Measurements from ENCODE around the gene MLLT1.

DNA sequence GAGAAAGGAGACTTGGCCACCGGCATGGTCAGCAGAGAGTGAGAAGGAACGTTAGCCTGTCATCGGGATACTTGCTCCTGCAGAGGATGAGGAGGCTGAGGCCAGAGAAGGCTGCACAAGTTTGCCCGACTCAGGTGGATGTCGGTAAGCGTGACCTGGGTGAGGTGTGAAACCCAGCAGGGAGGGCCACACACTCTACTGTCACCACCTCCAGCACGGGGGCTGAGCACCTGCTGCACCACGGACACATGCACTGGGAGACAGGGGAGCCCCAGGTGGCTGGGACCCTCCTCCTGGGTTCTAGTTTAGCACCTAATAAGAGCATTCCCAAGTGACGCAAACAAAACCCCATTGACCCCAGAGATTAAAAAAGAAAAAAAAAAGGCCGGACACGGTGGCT lies 17.3 kb downstream of the MLLT1 start:
- TF ChIP-seq, protein P1, sequence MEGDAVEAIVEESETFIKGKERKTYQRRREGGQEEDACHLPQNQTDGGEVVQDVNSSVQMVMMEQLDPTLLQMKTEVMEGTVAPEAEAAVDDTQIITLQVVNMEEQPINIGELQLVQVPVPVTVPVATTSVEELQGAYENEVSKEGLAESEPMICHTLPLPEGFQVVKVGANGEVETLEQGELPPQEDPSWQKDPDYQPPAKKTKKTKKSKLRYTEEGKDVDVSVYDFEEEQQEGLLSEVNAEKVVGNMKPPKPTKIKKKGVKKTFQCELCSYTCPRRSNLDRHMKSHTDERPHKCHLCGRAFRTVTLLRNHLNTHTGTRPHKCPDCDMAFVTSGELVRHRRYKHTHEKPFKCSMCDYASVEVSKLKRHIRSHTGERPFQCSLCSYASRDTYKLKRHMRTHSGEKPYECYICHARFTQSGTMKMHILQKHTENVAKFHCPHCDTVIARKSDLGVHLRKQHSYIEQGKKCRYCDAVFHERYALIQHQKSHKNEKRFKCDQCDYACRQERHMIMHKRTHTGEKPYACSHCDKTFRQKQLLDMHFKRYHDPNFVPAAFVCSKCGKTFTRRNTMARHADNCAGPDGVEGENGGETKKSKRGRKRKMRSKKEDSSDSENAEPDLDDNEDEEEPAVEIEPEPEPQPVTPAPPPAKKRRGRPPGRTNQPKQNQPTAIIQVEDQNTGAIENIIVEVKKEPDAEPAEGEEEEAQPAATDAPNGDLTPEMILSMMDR (conservative IDR thresholded peaks at IDR 0.05) = no peak
- no peak for TF ChIP-seq EZH2 (IDR thresholded peaks at IDR 0.05; ENCODE audit: low read depth)
